HFF-Myc (cell line): ENCODE measurements around the gene SMIM31.

Source experiments
- DNase-seq: peaks from one replicate; pipeline ENCODE4 v3.0.0-alpha.2; 2011; ENCODE audit warnings: low read depth; ENCODE audit errors: extremely low read depth
- H3K4me3 ChIP-seq: replicated peaks from 2 replicates; pipeline ENCODE4 v1.5.1; 2011; ENCODE audit warnings: low read depth, mild to moderate bottlenecking, control low read depth, low read length
- CTCF ChIP-seq: IDR thresholded peaks from 2 replicates; pipeline ENCODE4 v1.5.1; 2012; ENCODE audit warnings: mild to moderate bottlenecking, low read depth, low read length, control low read depth; ENCODE audit errors: missing control alignments

SMIM31 gene

GRCh38 chr4:164731827-164732474 is 22.0 kb upstream of the SMIM31 start:
- H3K4me3 ChIP-seq: no peak overlapping the region
- DNase-seq: peak; percentile 10

GRCh38 chr4:164734484-164734883 is 19.4 kb upstream of the SMIM31 start:
- no peak for TF ChIP-seq CTCF
- no peak for DNase-seq

More at GRCh38 chr4:164731827-164732474, 22.0 kb upstream of the SMIM31 start:
- TF ChIP-seq CTCF: peak; percentile 76

GRCh38 chr4:164748375-164748774 is 5.6 kb upstream of the SMIM31 start:
- peak; percentile 10 for TF ChIP-seq CTCF
- DNase-seq: no peak
- no peak overlapping the region for H3K4me3 ChIP-seq

More at GRCh38 chr4:164734484-164734883, 19.4 kb upstream of the SMIM31 start:
- no peak overlapping the region for H3K4me3 ChIP-seq

GRCh38 chr4:164755432-164755831 is 1.5 kb downstream of the SMIM31 start:
- H3K4me3 ChIP-seq: no peak overlapping the region
- DNase-seq: no peak
- no peak for TF ChIP-seq CTCF

- no peak for TF ChIP-seq CTCF
- no peak overlapping the region for H3K4me3 ChIP-seq
- no peak for DNase-seq
Measured at GRCh38 chr4:164756686-164757085, 2.8 kb downstream of the SMIM31 start.

GRCh38 chr4:164761241-164761640 is 7.3 kb downstream of the SMIM31 start:
- H3K4me3 ChIP-seq: no peak overlapping the region
- no peak for DNase-seq
- no peak for TF ChIP-seq CTCF
